Mammary epithelial cell (primary cell): ENCODE measurements around the gene PSAP.

Experiments used
- CTCF ChIP-seq, 2 donors: IDR thresholded peaks in 1 of 2; conservative IDR thresholded peaks in 1 of 2; 2 replicates each; pipeline ENCODE4 v1.5.1; 2011 to 2012; ENCODE audit warnings: inconsistent platforms in 2 of 2, low read length in 2 of 2, mild to moderate bottlenecking in 2 of 2, control low read depth in 1 of 2, low read depth in 1 of 2; ENCODE audit not compliant: insufficient read depth in 1 of 2; ENCODE audit errors: extremely low read depth in 1 of 2
- EZH2 ChIP-seq: IDR thresholded peaks from 2 replicates; pipeline ENCODE4 v1.6.1; 2012; ENCODE audit warnings: low read length, inconsistent platforms, borderline replicate concordance

- TF ChIP-seq EZH2 (no peak), CTCF (conservative IDR thresholded peaks at IDR 0.05 in 1 of 2, IDR thresholded peaks at IDR 0.05 in 1 of 2; ENCODE audit: extremely low read depth in 1 of 2, insufficient read depth in 1 of 2, low read depth in 1 of 2, low read length in 2 of 2) (no peak)
Measured at GRCh38 chr10:71782221-71782916, 68.7 kb downstream of the PSAP start.
